K562 (cell line): ENCODE measurements around the gene CENPP. TPM values are rescaled to one million over a fixed set of nuclear protein-coding genes. Genes with fewer than 3 reads are reported as not detected.

Experiments used
- ATAC-seq: fragments of 200-7000 bp; cut with Tn5 transposase; 3 replicates; pipeline ENCODE4 v1.9.1; 2020; ENCODE audit warnings: moderate library complexity
- BruUV-seq: library from RNA; stranded (reverse); fragments of 400-500 nt; replicated peaks from 2 replicates; lab custom pipeline; 2021; lab: Mats Ljungman, UMichigan
- CTCF ChIA-PET: fragments of 300-600 bp; formaldehyde crosslinking; extraction: SDS; loops from one replicate; lab custom pipeline; 2021; ENCODE audit warnings: low intra/inter-chr PET ratio; lab: Yijun Ruan, JAX
- POLR2A ChIA-PET: fragments of 300-600, 350-650 bp; sonication (Branson Sonifier 250); formaldehyde crosslinking; extraction: SDS; loops from one replicate; lab custom pipeline; 2021; ENCODE audit warnings: antibody characterized with exemption, inconsistent platforms; lab: Yijun Ruan, JAX
- DNase-seq, 4 experiments: peaks; one replicate each; pipeline versions ENCODE4 v3.0.0 to v3.0.0-alpha.2; 2011 to 2018; ENCODE audit warnings: low spot score in 3 of 4, mixed read lengths in 3 of 4; ENCODE audit errors: extremely low read depth in 1 of 4
- FAIRE-seq: peaks from 2 replicates; lab custom pipeline; 2011; peaks lifted over from hg19 to GRCh38; lab: Jason Lieb, UNC
- H2AFZ ChIP-seq: 2 replicates; pipeline ENCODE4 v1.6.0; 2011; ENCODE audit warnings: low read depth, low read length, control low read depth, inconsistent platforms
- H3K27ac ChIP-seq: fragments of 200-600 bp; 3 replicates; pipeline ENCODE4 v1.8.0; 2011; ENCODE audit warnings: low read depth, mild to moderate bottlenecking, control low read depth, inconsistent platforms, low read length, moderate library complexity, mixed read lengths; ENCODE audit errors: extremely low read depth
- H3K27me3 ChIP-seq, 2 experiments: fragments of 300-600 bp in 1 of 2; 2 replicates in 1 of 2; 3 replicates in 1 of 2; pipeline versions ENCODE4 v1.6.0 to v1.8.0; 2011; ENCODE audit warnings: inconsistent platforms in 2 of 2, low read length in 2 of 2, mild to moderate bottlenecking in 1 of 2, mixed read lengths in 1 of 2, moderate library complexity in 1 of 2; ENCODE audit not compliant: control insufficient read depth in 2 of 2, insufficient read depth in 2 of 2
- H3K36me3 ChIP-seq: fragments of 300-600 bp; 3 replicates; pipeline ENCODE4 v1.8.0; 2011; ENCODE audit warnings: mild to moderate bottlenecking, low read length, inconsistent platforms; ENCODE audit not compliant: control insufficient read depth, insufficient read depth
- H3K4me1 ChIP-seq, 2 experiments: fragments of 200-600 bp in 1 of 2; replicated peaks in 1 of 2; 2 replicates in 1 of 2; 3 replicates in 1 of 2; pipeline versions ENCODE4 v1.5.1 to v1.8.0; 2011; ENCODE audit warnings: inconsistent platforms in 2 of 2, low read length in 2 of 2, mild to moderate bottlenecking in 1 of 2, mixed read lengths in 1 of 2, moderate library complexity in 1 of 2; ENCODE audit not compliant: control insufficient read depth in 2 of 2, insufficient read depth in 2 of 2
- H3K4me2 ChIP-seq: 2 replicates; pipeline ENCODE4 v1.6.1; 2011; ENCODE audit warnings: low read length, control low read depth, inconsistent platforms, mixed read lengths; ENCODE audit not compliant: insufficient read depth
- H3K4me3 ChIP-seq: fragments of 200-600 bp; sonication (generic), shearing (Covaris generic); 2 replicates; pipeline ENCODE4 v1.5.1; 2016; ENCODE audit warnings: control low read depth, inconsistent platforms
- H3K79me2 ChIP-seq: fragments of 200-600 bp; 3 replicates; pipeline ENCODE4 v1.8.0; 2011; ENCODE audit warnings: low read length, inconsistent platforms; ENCODE audit not compliant: control insufficient read depth, insufficient read depth
- H3K9ac ChIP-seq, 2 experiments: 2 replicates each; pipeline versions ENCODE4 v1.6.0 to v1.6.1; 2011; ENCODE audit warnings: low read depth in 2 of 2, low read length in 2 of 2, control low read depth in 1 of 2, inconsistent platforms in 1 of 2, mild to moderate bottlenecking in 1 of 2, mixed read lengths in 1 of 2; ENCODE audit not compliant: insufficient read depth in 1 of 2
- H3K9me1 ChIP-seq: one replicate; pipeline ENCODE4 v1.6.0; 2011; ENCODE audit warnings: inconsistent platforms, mild to moderate bottlenecking, low read length, moderate library complexity; ENCODE audit not compliant: control insufficient read depth, insufficient read depth
- H3K9me3 ChIP-seq: replicated peaks from 2 replicates; pipeline ENCODE4 v1.5.1; 2011; ENCODE audit warnings: low read depth, low read length, inconsistent platforms; ENCODE audit not compliant: control insufficient read depth, insufficient read depth
- H4K20me1 ChIP-seq: replicated peaks from 2 replicates; pipeline ENCODE4 v1.6.1; 2011; ENCODE audit warnings: low read length, inconsistent platforms, mixed read lengths; ENCODE audit not compliant: control insufficient read depth, insufficient read depth
- BCOR ChIP-seq: fragments of 450-650 bp; IDR thresholded peaks from 2 replicates; pipeline ENCODE4 v1.6.1; 2016
- BDP1 ChIP-seq: IDR thresholded peaks from 3 replicates; pipeline ENCODE4 v1.6.1; 2011; ENCODE audit not compliant: insufficient read length, insufficient read depth
- FIP1L1 ChIP-seq: fragments of 200-400 bp; formaldehyde crosslinking; IDR thresholded peaks from 2 replicates; pipeline ENCODE4 v1.6.1; 2018; ENCODE audit warnings: mild to moderate bottlenecking, low read depth, low read length; ENCODE audit not compliant: poor library complexity, severe bottlenecking
- HIVEP1 ChIP-seq: fragments of 250-450 bp; sonication (Bioruptor Pico); IDR thresholded peaks from 2 replicates; pipeline ENCODE4 v1.4.0; 2020; ENCODE audit warnings: mild to moderate bottlenecking
- NR2C1 ChIP-seq, 2 experiments: fragments of 450-650 bp; IDR thresholded peaks; 2 replicates each; pipeline ENCODE4 v1.6.1; 2017; ENCODE audit warnings: mild to moderate bottlenecking in 2 of 2, antibody characterized with exemption in 1 of 2, inconsistent platforms in 1 of 2, missing compliant biosample characterization in 1 of 2, missing genetic modification characterization in 1 of 2
- NR3C1 ChIP-seq: sonication (generic); formaldehyde crosslinking; IDR thresholded peaks from 2 replicates; pipeline ENCODE4 v1.8.1; 2022; ENCODE audit warnings: missing genetic modification reagents
- RBM25 ChIP-seq: fragments of 200-400 bp; formaldehyde crosslinking; IDR thresholded peaks from 2 replicates; pipeline ENCODE4 v1.6.1; 2018; ENCODE audit warnings: low read length, low read depth, moderate library complexity; ENCODE audit not compliant: severe bottlenecking
- RUNX1 ChIP-seq: sonication (generic); IDR thresholded peaks from 2 replicates; pipeline ENCODE4 v1.6.1; 2016; ENCODE audit warnings: antibody characterized with exemption, low read depth
- TAF15 ChIP-seq: fragments of 200-400 bp; formaldehyde crosslinking; IDR thresholded peaks from 2 replicates; pipeline ENCODE4 v1.6.1; 2017; ENCODE audit warnings: mild to moderate bottlenecking, low read depth, low read length, moderate library complexity
- ZC3H4 ChIP-seq: sonication (generic); formaldehyde crosslinking; IDR thresholded peaks from 2 replicates; pipeline ENCODE4 v1.9.0; 2021; ENCODE audit warnings: missing genetic modification reagents, borderline replicate concordance
- WGBS: fragments of 100-300 bp; shearing (Covaris generic); methylation state at CpG from one replicate; pipeline ENCODE4 v1.1.6; 2016; ENCODE audit warnings: low coverage, mixed read lengths; ENCODE audit not compliant: insufficient coverage; ENCODE audit errors: missing lambda C conversion rate; 5-methylcytosine and 5-hydroxymethylcytosine counted together
- in situ Hi-C: fragments of 300-500 bp; cut with MboI; formaldehyde crosslinking; loops from 4 replicates; pipeline ENCODE4 v1.15.0; 2018; ENCODE audit warnings: inconsistent platforms, mixed read lengths
- intact Hi-C: fragments of 100-400 bp; cut with micrococcal nuclease; formaldehyde crosslinking; loops from 2 replicates; pipeline ENCODE4 v1.14.2; 2022
- polyA plus RNA-seq, 8 experiments: library from polyadenylated mRNA; depleted of rRNA in 4 of 8; stranded (reverse) in 5 of 8; unstranded in 3 of 8; fragments of >200 nt; fragmentation: Nextera tagmentation in 2 of 8; fragmentation: Illumina TruSeq in 1 of 8; extraction: Ambion mirVana in 2 of 8; extraction: Trizol in 1 of 8; gene quantifications; 2 replicates each; pipeline versions ENCODE4 v1.2.1 to v1.2.3, GENCODE V29; 2011 to 2014; ENCODE audit warnings: inconsistent platforms in 1 of 8, missing spikeins in 1 of 8
- total RNA-seq, 7 experiments: library from RNA; depleted of rRNA in 6 of 7; stranded (reverse); fragments of >200 nt in 6 of 7; fragmentation: Illumina TruSeq in 2 of 7; extraction: Trizol in 2 of 7; gene quantifications; 2 replicates each; pipeline versions ENCODE4 v1.2.1 to v1.2.3, GENCODE V29; 2011 to 2021; ENCODE audit warnings: low replicate concordance in 1 of 7
- TF ChIP-seq, protein P1 (sequence below): fragments of 450-650 bp; IDR thresholded peaks from 2 replicates; pipeline ENCODE4 v1.6.1; 2016; ENCODE audit warnings: borderline replicate concordance
- TF ChIP-seq, protein P2 (sequence below): fragments of 250-450 bp; sonication (Bioruptor Pico); IDR thresholded peaks from 2 replicates; pipeline ENCODE4 v1.5.0; 2021; ENCODE audit warnings: mild to moderate bottlenecking, borderline replicate concordance

CENPP gene
- total and polyA plus RNA-seq, 9 of the 15 experiments (the other 6 are each of a cell fraction or from before 2014, with no cell fraction given), result 8.0 to 28.5 (median 17.9) TPM

DNA sequence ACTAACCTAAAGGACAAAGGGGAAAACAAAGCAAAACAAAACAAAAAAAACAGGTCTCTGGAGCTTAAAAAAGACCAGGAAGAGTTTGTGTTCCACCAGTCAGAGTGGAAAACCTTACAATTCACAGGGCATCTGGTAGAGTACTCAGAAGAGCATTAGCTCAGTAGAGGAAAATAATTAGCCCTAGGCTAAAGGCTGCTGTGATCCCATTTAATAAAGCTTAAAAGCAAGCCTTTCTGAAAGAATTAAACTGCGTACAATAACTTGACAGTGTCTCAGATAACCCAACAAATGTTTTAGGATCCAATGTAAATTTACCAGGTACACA is 202.7 kb downstream of the CENPP start:
- POLR2A ChIA-PET, result no interaction called here
- 86% methylated on average over 1 of the region's 1 CpG for WGBS
- H3K27me3 ChIP-seq, result no peaks in the 10 kb centered on the region
- H3K4me2 ChIP-seq, result no peak overlapping the region
- in situ Hi-C loops (no loop called here), intact Hi-C loops (no loop called here)
- no peak for FAIRE-seq
- H3K27ac ChIP-seq, result no peak overlapping the region
- TF ChIP-seq RUNX1 (no peak), TAF15 (no peak), NR2C1 (IDR thresholded peaks at IDR 0.05) (no peak), NR2C1 (tag; IDR thresholded peaks at IDR 0.05) (no peak), BDP1 (no peak), ZC3H4 (no peak)
- ATAC-seq, result no peak
- H3K79me2 ChIP-seq, result no peaks in the 10 kb centered on the region
- BruUV-seq, result no TSS peak
- no peak for DNase-seq
- H3K9ac ChIP-seq, result no peak overlapping the region
- no peaks in the 10 kb centered on the region for H3K9me1 ChIP-seq
- peaks cover 0 to 8% of the 10 kb centered on the region in 2 experiments; a peak in 4 of 5 replicates for H3K4me1 ChIP-seq
- CTCF ChIA-PET, result no interaction called here
- H4K20me1 ChIP-seq, result no peaks in the 10 kb centered on the region
- H3K9me3 ChIP-seq, result no peaks in the 10 kb centered on the region
- no peaks in the 10 kb centered on the region for H3K36me3 ChIP-seq
- H3K4me3 ChIP-seq, result no peak overlapping the region
- H2AFZ ChIP-seq, result no peak overlapping the region

DNA sequence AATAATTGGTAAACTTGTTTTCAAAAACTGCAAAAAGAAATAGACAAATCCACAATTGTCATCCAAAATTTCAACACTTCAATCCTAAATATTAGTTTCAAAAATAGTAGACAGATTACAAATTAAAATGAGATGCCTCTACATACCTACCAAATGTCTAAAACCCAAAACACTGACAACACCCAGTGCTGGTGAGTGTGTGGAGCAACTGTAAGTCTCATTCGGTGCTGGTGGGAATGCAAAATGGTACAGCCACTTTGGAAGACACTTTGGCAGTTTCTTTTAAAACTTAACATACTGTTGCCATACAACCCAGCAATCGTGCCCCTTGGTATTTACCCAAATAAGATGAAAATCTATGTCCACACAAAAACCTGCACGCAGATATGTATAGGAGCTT is 203.4 kb downstream of the CENPP start:
- no peak for ATAC-seq
- BruUV-seq, result no TSS peak
- Histone ChIP-seq H3K27ac (no peak overlapping the region), H3K4me1 (peaks cover 0 to 2% of the 10 kb centered on the region in 2 experiments; a peak in 4 of 5 replicates), H3K9ac (no peak overlapping the region), H4K20me1 (no peaks in the 10 kb centered on the region), H3K4me2 (no peak overlapping the region), H3K9me1 (no peaks in the 10 kb centered on the region), H3K27me3 (no peaks in the 10 kb centered on the region), H3K4me3 (no peak overlapping the region), H3K36me3 (no peaks in the 10 kb centered on the region), H3K9me3 (no peaks in the 10 kb centered on the region), H2AFZ (no peak overlapping the region), H3K79me2 (no peaks in the 10 kb centered on the region)
- CTCF ChIA-PET, result no interaction called here
- WGBS, result 46% methylated on average over 3 of the region's 3 CpGs
- DNase-seq, result no peak
- POLR2A ChIA-PET, result no interaction called here
- intact Hi-C loops (no loop called here), in situ Hi-C loops (no loop called here)
- TF ChIP-seq, protein P1, sequence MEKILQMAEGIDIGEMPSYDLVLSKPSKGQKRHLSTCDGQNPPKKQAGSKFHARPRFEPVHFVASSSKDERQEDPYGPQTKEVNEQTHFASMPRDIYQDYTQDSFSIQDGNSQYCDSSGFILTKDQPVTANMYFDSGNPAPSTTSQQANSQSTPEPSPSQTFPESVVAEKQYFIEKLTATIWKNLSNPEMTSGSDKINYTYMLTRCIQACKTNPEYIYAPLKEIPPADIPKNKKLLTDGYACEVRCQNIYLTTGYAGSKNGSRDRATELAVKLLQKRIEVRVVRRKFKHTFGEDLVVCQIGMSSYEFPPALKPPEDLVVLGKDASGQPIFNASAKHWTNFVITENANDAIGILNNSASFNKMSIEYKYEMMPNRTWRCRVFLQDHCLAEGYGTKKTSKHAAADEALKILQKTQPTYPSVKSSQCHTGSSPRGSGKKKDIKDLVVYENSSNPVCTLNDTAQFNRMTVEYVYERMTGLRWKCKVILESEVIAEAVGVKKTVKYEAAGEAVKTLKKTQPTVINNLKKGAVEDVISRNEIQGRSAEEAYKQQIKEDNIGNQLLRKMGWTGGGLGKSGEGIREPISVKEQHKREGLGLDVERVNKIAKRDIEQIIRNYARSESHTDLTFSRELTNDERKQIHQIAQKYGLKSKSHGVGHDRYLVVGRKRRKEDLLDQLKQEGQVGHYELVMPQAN, result no peak
- TF ChIP-seq RBM25 (peak; percentile 95), FIP1L1 (no peak), BCOR (no peak), HIVEP1 (CRISPR knock-in tag) (no peak), NR3C1 (no peak)
- TF ChIP-seq, protein P2, sequence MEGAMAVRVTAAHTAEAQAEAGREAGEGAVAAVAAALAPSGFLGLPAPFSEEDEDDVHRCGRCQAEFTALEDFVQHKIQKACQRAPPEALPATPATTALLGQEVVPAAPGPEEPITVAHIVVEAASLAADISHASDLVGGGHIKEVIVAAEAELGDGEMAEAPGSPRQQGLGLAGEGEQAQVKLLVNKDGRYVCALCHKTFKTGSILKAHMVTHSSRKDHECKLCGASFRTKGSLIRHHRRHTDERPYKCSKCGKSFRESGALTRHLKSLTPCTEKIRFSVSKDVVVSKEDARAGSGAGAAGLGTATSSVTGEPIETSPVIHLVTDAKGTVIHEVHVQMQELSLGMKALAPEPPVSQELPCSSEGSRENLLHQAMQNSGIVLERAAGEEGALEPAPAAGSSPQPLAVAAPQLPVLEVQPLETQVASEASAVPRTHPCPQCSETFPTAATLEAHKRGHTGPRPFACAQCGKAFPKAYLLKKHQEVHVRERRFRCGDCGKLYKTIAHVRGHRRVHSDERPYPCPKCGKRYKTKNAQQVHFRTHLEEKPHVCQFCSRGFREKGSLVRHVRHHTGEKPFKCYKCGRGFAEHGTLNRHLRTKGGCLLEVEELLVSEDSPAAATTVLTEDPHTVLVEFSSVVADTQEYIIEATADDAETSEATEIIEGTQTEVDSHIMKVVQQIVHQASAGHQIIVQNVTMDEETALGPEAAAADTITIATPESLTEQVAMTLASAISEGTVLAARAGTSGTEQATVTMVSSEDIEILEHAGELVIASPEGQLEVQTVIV, result no peak
- FAIRE-seq, result no peak
